ENCODE measurements around the gene PARP8.

DNA sequence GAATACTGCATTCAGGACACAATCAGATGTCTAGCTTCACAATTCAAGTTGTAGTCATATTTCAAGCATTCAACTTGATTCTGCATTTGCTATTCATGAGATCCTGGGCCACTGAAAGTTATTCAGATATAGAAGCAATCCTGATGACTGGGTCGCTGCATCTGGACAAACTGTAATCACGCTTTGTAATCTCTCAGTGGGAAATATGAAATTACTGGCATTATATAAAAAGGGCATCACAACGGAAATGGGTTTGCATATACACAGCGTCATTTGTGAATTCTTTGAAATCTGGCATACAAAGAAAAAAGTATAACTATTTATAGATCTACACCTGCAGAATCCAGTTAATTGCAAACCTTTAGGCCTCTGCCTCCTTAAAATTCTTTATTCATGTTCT lies 102.2 kb downstream of the PARP8 start:
- TF ChIP-seq, protein P1, sequence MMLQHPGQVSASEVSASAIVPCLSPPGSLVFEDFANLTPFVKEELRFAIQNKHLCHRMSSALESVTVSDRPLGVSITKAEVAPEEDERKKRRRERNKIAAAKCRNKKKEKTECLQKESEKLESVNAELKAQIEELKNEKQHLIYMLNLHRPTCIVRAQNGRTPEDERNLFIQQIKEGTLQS (CRISPR knock-in tag; conservative IDR thresholded peaks at IDR 0.05), result no peak
- TF ChIP-seq, protein P2, sequence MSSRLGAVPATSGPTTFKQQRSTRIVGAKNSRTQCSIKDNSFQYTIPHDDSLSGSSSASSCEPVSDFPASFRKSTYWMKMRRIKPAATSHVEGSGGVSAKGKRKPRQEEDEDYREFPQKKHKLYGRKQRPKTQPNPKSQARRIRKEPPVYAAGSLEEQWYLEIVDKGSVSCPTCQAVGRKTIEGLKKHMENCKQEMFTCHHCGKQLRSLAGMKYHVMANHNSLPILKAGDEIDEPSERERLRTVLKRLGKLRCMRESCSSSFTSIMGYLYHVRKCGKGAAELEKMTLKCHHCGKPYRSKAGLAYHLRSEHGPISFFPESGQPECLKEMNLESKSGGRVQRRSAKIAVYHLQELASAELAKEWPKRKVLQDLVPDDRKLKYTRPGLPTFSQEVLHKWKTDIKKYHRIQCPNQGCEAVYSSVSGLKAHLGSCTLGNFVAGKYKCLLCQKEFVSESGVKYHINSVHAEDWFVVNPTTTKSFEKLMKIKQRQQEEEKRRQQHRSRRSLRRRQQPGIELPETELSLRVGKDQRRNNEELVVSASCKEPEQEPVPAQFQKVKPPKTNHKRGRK (CRISPR knock-in tag; IDR thresholded peaks at IDR 0.05; ENCODE audit: borderline replicate concordance), result no peak
- TF ChIP-seq, protein P3, sequence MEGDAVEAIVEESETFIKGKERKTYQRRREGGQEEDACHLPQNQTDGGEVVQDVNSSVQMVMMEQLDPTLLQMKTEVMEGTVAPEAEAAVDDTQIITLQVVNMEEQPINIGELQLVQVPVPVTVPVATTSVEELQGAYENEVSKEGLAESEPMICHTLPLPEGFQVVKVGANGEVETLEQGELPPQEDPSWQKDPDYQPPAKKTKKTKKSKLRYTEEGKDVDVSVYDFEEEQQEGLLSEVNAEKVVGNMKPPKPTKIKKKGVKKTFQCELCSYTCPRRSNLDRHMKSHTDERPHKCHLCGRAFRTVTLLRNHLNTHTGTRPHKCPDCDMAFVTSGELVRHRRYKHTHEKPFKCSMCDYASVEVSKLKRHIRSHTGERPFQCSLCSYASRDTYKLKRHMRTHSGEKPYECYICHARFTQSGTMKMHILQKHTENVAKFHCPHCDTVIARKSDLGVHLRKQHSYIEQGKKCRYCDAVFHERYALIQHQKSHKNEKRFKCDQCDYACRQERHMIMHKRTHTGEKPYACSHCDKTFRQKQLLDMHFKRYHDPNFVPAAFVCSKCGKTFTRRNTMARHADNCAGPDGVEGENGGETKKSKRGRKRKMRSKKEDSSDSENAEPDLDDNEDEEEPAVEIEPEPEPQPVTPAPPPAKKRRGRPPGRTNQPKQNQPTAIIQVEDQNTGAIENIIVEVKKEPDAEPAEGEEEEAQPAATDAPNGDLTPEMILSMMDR (IDR thresholded peaks at IDR 0.05), result no peak
- TF ChIP-seq, protein P4, sequence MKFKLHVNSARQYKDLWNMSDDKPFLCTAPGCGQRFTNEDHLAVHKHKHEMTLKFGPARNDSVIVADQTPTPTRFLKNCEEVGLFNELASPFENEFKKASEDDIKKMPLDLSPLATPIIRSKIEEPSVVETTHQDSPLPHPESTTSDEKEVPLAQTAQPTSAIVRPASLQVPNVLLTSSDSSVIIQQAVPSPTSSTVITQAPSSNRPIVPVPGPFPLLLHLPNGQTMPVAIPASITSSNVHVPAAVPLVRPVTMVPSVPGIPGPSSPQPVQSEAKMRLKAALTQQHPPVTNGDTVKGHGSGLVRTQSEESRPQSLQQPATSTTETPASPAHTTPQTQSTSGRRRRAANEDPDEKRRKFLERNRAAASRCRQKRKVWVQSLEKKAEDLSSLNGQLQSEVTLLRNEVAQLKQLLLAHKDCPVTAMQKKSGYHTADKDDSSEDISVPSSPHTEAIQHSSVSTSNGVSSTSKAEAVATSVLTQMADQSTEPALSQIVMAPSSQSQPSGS (CRISPR knock-in tag; IDR thresholded peaks at IDR 0.05; ENCODE audit: borderline replicate concordance, low read depth), result no peak
- no peak for TF ChIP-seq FOXP1 (CRISPR knock-in tag; IDR thresholded peaks at IDR 0.05; ENCODE audit: borderline replicate concordance)
- TF ChIP-seq TCF7 (CRISPR knock-in tag; IDR thresholded peaks at IDR 0.05; ENCODE audit: low read depth), result no peak

All from WTC11 (cell line).